WERI-Rb-1 (cell line): ENCODE results near the gene PAH.

Source experiments
- DNase-seq: peaks from one replicate; pipeline ENCODE4 v3.0.0-alpha.2; 2020
- H3K27ac ChIP-seq: fragments of 250-450 bp; sonication (Bioruptor Pico); 2 replicates; pipeline ENCODE4 v1.5.1; 2020; ENCODE audit warnings: mild to moderate bottlenecking, moderate library complexity
- H3K27me3 ChIP-seq: fragments of 250-450 bp; sonication (Bioruptor Pico); 2 replicates; pipeline ENCODE4 v1.5.1; 2021; ENCODE audit warnings: mild to moderate bottlenecking, low read depth, moderate library complexity; ENCODE audit not compliant: insufficient read depth, severe bottlenecking
- H3K36me3 ChIP-seq: fragments of 250-450 bp; sonication (Bioruptor Pico); 2 replicates; pipeline ENCODE4 v1.5.1; 2020; ENCODE audit warnings: mild to moderate bottlenecking, moderate library complexity
- H3K4me3 ChIP-seq: 2 replicates; pipeline ENCODE4 v1.5.1; 2011; ENCODE audit warnings: low read depth, mild to moderate bottlenecking, control low read depth, low read length
- H3K9me3 ChIP-seq: fragments of 250-450 bp; sonication (Bioruptor Pico); 2 replicates; pipeline ENCODE4 v1.5.1; 2021; ENCODE audit warnings: mild to moderate bottlenecking, moderate library complexity; ENCODE audit not compliant: severe bottlenecking
- CTCF ChIP-seq: IDR thresholded peaks from 2 replicates; pipeline ENCODE4 v1.5.1; 2011; ENCODE audit warnings: low read depth, mild to moderate bottlenecking, control low read depth, inconsistent platforms, low read length

PAH gene

GRCh38 chr12:102885043-102885932 is 31.8 kb downstream of the PAH start:
- H3K27me3 ChIP-seq: no peaks in the 10 kb centered on the region
- no peak overlapping the region for H3K27ac ChIP-seq
- H3K36me3 ChIP-seq: no peaks in the 10 kb centered on the region
- no peak overlapping the region for H3K4me3 ChIP-seq
- H3K9me3 ChIP-seq: no peaks in the 10 kb centered on the region
- no peak for TF ChIP-seq CTCF
- DNase-seq: no peak

- H3K4me3 ChIP-seq: no peak overlapping the region; the same call in 1 of the 2 replicates
- no peak overlapping the region for H3K27ac ChIP-seq
- no peaks in the 10 kb centered on the region for H3K9me3 ChIP-seq
- peak; percentile 84 for TF ChIP-seq CTCF
- H3K36me3 ChIP-seq: no peaks in the 10 kb centered on the region
- peak; percentile 79 for DNase-seq
- H3K27me3 ChIP-seq: no peaks in the 10 kb centered on the region
Observed at GRCh38 chr12:102883204-102883799, 33.7 kb downstream of the PAH start.

GRCh38 chr12:102880783-102881182 is 36.3 kb downstream of the PAH start:
- H3K9me3 ChIP-seq: no peaks in the 10 kb centered on the region
- TF ChIP-seq CTCF: no peak
- H3K4me3 ChIP-seq: no peak overlapping the region
- no peaks in the 10 kb centered on the region for H3K36me3 ChIP-seq
- no peak overlapping the region for H3K27ac ChIP-seq
- H3K27me3 ChIP-seq: no peaks in the 10 kb centered on the region
- DNase-seq: no peak

GRCh38 chr12:102879144-102879763 is 37.8 kb downstream of the PAH start:
- Histone ChIP-seq H3K27me3 (no peaks in the 10 kb centered on the region), H3K9me3 (no peaks in the 10 kb centered on the region), H3K27ac (no peak overlapping the region), H3K36me3 (no peaks in the 10 kb centered on the region), H3K4me3 (peak overlapping the region; percentile 37; the same call in 1 of the 2 replicates)
- peak; percentile 85 for TF ChIP-seq CTCF
- peak; percentile 80 for DNase-seq

- Histone ChIP-seq H3K27me3 (no peaks in the 10 kb centered on the region), H3K9me3 (no peaks in the 10 kb centered on the region), H3K27ac (no peak overlapping the region), H3K4me3 (no peak overlapping the region), H3K36me3 (no peaks in the 10 kb centered on the region)
- peak; percentile 35 for DNase-seq
- no peak for TF ChIP-seq CTCF
Observed at GRCh38 chr12:102876883-102877282, 40.2 kb downstream of the PAH start.
